ENCODE measurements around the gene LSM7.

- TF ChIP-seq CTCF (IDR thresholded peaks at IDR 0.05) (no peak), POLR2A (IDR thresholded peaks at IDR 0.05) (no peak)
These were observed 30.3 kb upstream of the LSM7 start for GRCh38 chr19:2358548-2359173.

Data from uterus (tissue), 2 donors.